Psoas muscle (tissue), 8 donors: Measurements from ENCODE around the gene UBE2E2. TPM values are rescaled to one million over a fixed set of nuclear protein-coding genes. Genes with fewer than 3 reads are reported as not detected.

Experiments
- ATAC-seq, 4 donors: fragments of 200-7000 bp; cut with Tn5 transposase; one replicate each; pipeline ENCODE4 v1.9.1; 2020; ENCODE audit warnings: moderate library complexity in 3 of 4, mild to moderate bottlenecking in 2 of 4
- DNase-seq, 2 donors: peaks; one replicate each; pipeline ENCODE4 v3.0.0-alpha.2; 2020
- H3K27ac ChIP-seq: fragments of 200-600 bp; one replicate; pipeline ENCODE4 v1.8.0; 2022
- H3K27me3 ChIP-seq, 3 donors: fragments of 200-600 bp in 1 of 3; one replicate each; pipeline versions ENCODE4 v1.6.1 to v1.8.0; 2013 to 2022; ENCODE audit warnings: low read length in 2 of 3, mild to moderate bottlenecking in 2 of 3, moderate library complexity in 1 of 3; ENCODE audit not compliant: insufficient read depth in 3 of 3
- H3K36me3 ChIP-seq, 2 donors: fragments of 200-600 bp in 1 of 2; one replicate each; pipeline versions ENCODE4 v1.6.1 to v1.8.0; 2013 to 2022; ENCODE audit warnings: low read depth in 1 of 2, mild to moderate bottlenecking in 1 of 2, moderate library complexity in 1 of 2; ENCODE audit not compliant: insufficient read depth in 1 of 2
- H3K4me1 ChIP-seq: fragments of 200-600 bp; one replicate; pipeline ENCODE4 v1.8.0; 2022
- H3K4me3 ChIP-seq: fragments of 200-600 bp; one replicate; pipeline ENCODE4 v1.8.0; 2022; ENCODE audit warnings: mild to moderate bottlenecking
- H3K9me3 ChIP-seq: fragments of 200-600 bp; one replicate; pipeline ENCODE4 v1.8.0; 2022
- WGBS, 3 donors: extraction: QIAGEN DNeasy Blood & Tissue Kit; methylation state at CpG; one replicate each; pipeline versions ENCODE4 v1.1.6 to v1.1.7; 2013; 5-methylcytosine and 5-hydroxymethylcytosine counted together
- intact Hi-C, 2 donors: fragments of 100-400 bp; cut with DNase I; formaldehyde crosslinking; loops; one replicate each; pipeline versions ENCODE4 v1.11.0 to v1.14.2; 2022
- polyA plus RNA-seq, 3 donors: library from polyadenylated mRNA; stranded (reverse); fragments of 200-250 nt; gene quantifications; one replicate each; pipeline ENCODE4 v1.2.3, GENCODE V29; 2013
- total RNA-seq, 4 donors: library from RNA; stranded (reverse); fragmentation: NEBNext Ultra II Directional in 2 of 4; extraction: Animal tissue kit (Norgen Biotek cat#: 25700) in 2 of 4; gene quantifications; one replicate each; pipeline versions ENCODE4 v1.2.1 to v1.2.4, GENCODE V29; 2021 to 2023
- TF ChIP-seq, protein P1 (sequence below): fragments of 200-600 bp; IDR thresholded peaks from one replicate; pipeline ENCODE4 v1.8.0; 2022; ENCODE audit warnings: antibody characterized with exemption
- donor health status: healthy with polysubstance abuse.
- donor health status: DM: no; HTN: no; CAD: no; lungs with moderate emphysema.
- donor health status: Bipolar disorder and iron deficiency.
- donor health status: healthy.
- donor health status: DM: yes; HTN: yes; CAD: no.
- donor health status: DM: no; HTN: no; CAD: no.
- donor health status: DM: no; HTN: no; CAD: no.
- donor health status: DM: yes; HTN: yes; CAD: no.

Gene UBE2E2
- total and polyA plus RNA-seq, 7 donors: 12.9 to 38.2 (median 34.0) TPM

DNA sequence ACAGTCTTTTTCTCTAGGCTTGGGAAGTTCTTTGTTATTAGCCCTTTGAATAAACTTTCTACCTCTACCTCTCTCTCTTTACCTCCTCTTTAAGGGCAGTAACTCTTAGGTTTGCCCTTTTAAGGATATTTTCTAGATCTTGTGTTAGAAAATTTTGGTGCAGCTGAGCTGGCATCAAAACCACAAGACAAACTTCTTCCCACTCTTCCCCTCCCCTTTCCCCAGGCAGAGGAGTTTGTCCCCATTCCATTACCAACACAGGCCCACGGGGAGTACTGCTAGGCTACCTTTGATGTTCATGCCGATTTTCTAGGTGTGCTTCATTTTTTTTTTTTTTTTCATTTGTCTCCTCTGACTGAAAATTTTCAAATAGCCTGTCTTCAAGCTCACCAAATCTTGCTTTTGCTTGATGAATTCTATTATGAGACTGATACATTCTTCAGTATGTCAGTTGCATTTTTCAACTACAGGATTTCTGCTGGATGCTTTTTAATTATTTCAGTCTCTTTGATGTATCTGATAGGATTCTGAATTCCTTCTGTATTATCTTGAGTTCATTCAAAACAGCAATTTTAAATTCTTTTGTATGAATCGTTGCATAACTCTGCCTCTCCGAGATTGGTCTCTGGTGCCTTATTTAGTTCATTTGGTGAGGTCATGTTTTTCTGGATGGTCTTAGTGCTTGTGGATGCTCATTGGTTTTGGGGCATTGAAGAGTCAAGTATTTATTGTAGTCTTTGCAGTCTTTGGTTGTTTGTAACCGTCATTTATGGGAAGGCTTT is 112.0 kb downstream of the UBE2E2 start:
- Histone ChIP-seq H3K9me3 (no peaks in the 10 kb centered on the region), H3K27ac (no peak overlapping the region), H3K27me3 (no peaks in the 10 kb centered on the region), H3K4me3 (no peak overlapping the region), H3K36me3 (no peaks in the 10 kb centered on the region), H3K4me1 (peaks cover 39% of the 10 kb centered on the region)
- DNase-seq: no peak
- TF ChIP-seq, protein P1, sequence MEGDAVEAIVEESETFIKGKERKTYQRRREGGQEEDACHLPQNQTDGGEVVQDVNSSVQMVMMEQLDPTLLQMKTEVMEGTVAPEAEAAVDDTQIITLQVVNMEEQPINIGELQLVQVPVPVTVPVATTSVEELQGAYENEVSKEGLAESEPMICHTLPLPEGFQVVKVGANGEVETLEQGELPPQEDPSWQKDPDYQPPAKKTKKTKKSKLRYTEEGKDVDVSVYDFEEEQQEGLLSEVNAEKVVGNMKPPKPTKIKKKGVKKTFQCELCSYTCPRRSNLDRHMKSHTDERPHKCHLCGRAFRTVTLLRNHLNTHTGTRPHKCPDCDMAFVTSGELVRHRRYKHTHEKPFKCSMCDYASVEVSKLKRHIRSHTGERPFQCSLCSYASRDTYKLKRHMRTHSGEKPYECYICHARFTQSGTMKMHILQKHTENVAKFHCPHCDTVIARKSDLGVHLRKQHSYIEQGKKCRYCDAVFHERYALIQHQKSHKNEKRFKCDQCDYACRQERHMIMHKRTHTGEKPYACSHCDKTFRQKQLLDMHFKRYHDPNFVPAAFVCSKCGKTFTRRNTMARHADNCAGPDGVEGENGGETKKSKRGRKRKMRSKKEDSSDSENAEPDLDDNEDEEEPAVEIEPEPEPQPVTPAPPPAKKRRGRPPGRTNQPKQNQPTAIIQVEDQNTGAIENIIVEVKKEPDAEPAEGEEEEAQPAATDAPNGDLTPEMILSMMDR: no peak
- no peak for ATAC-seq
- intact Hi-C loops: loop anchor here in 1 of 2 donors (10.0 kb wide), 1 partner anchor 110 kb away; the partner anchor contains the start of gene UBE2E2
- 65 to 70% (median 69%) methylated on average over 5 of the region's 5 CpGs for WGBS, 3 donors

GRCh38 chr3:23316924-23317323 is 113.8 kb downstream of the UBE2E2 start:
- Histone ChIP-seq H3K27me3 (no peaks in the 10 kb centered on the region), H3K4me3 (no peak overlapping the region), H3K27ac (no peak overlapping the region), H3K4me1 (peaks cover 39% of the 10 kb centered on the region), H3K36me3 (no peaks in the 10 kb centered on the region), H3K9me3 (no peaks in the 10 kb centered on the region)
- DNase-seq (no peak), ATAC-seq (no peak)
- TF ChIP-seq, protein P1: no peak
- intact Hi-C loops: loop anchor here in 1 of 2 donors (10.0 kb wide), 1 partner anchor 112 kb away; the partner anchor contains the start of gene UBE2E2
- 77 to 93% (median 79%) methylated on average over 2 of the region's 2 CpGs for WGBS, 3 donors

DNA sequence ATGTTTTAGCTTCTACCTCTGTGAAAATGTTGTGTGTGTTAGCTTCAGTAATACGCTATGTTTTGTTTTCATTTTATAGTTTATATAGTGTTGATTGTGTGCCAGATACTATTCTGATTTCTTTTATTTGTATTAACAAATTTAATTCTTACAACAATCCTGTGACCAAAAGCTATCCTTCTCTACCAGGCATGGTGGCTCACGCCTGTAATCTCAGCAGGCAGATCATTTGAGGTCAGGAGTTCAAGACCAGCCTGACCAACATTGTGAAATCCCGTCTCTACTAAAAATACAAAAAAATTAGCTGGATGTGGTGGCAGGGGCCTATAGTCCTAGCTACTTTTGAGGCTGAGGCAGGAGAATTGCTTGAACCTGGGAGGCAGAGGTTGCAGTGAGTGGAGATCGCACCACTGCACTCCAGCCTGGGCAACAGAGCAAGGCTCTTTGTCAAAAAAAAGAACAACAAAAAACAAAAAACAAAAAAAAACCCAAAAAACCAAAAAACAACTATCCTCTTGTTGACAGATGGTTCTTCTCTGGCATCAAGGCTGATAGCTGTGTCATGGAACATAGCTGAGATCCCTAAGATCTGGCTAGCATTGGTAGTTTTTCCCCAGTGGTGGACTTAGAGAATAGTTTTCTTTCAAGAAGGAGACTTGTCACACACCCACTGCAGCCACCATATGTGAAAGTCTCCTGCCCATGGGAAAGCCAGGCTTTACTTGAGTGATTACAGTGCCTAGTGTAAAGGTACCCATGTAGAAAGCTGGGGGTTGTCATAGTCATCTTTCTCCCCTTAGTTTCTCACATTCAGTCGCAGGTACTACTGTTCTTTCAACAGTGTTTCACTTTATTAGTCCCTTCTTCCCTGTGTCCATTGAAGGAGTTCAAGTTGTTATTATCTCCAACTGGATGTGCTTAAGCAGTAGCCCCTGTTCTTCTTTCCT is 116.5 kb downstream of the UBE2E2 start:
- no peak overlapping the region for H3K4me3 ChIP-seq
- intact Hi-C loops: loop anchor here in 1 of 2 donors (10.0 kb wide), 2 partner anchors 115 to 165 kb away; partner anchors contain the start of gene UBE2E2
- ATAC-seq (peak in 1 of 4 donors; percentile 36), DNase-seq (no peak)
- H3K36me3 ChIP-seq: no peaks in the 10 kb centered on the region
- H3K4me1 ChIP-seq: peaks cover 25% of the 10 kb centered on the region
- 92 to 95% (median 93%) methylated on average over 5 of the region's 5 CpGs for WGBS, 3 donors
- no peaks in the 10 kb centered on the region for H3K27me3 ChIP-seq
- no peak overlapping the region for H3K27ac ChIP-seq
- no peaks in the 10 kb centered on the region for H3K9me3 ChIP-seq
- TF ChIP-seq, protein P1: no peak

- H3K4me3 ChIP-seq: no peak overlapping the region
- DNase-seq (no peak), ATAC-seq (peak in 1 of 4 donors; percentile 17)
- TF ChIP-seq, protein P1: no peak
- WGBS, 3 donors: 67 to 78% (median 75%) methylated on average over 10 of the region's 10 CpGs
- H3K4me1 ChIP-seq: peaks cover 16% of the 10 kb centered on the region
- intact Hi-C loops: loop anchor here in 1 of 2 donors (10.0 kb wide), 1 partner anchor 164 kb away; no protein-coding TSS in a partner anchor
- H3K36me3 ChIP-seq: no peaks in the 10 kb centered on the region
- no peaks in the 10 kb centered on the region for H3K9me3 ChIP-seq
- H3K27me3 ChIP-seq: no peaks in the 10 kb centered on the region
- H3K27ac ChIP-seq: no peak overlapping the region
Observed at GRCh38 chr3:23320586-23321570, 117.8 kb downstream of the UBE2E2 start.
